GM12875 (cell line): ENCODE data around the gene A1CF.
"Not testable (repeated sequence)": the region's sequence is repeated elsewhere in the genome, so short reads cannot be mapped to it uniquely, and the experiment has no call there.

Experiments
- H3K4me3 ChIP-seq: one replicate; pipeline ENCODE4 v1.5.1; 2011; ENCODE audit warnings: low read depth, low read length, control low read depth
- TF ChIP-seq, protein P1 (sequence below): IDR thresholded peaks from 2 replicates; pipeline ENCODE4 v1.5.1; 2011; ENCODE audit warnings: low read depth, mild to moderate bottlenecking, control low read depth, inconsistent platforms, low read length, moderate library complexity, borderline replicate concordance; ENCODE audit not compliant: insufficient read depth

The A1CF gene

GRCh38 chr10:50918529-50918928, 33.1 kb upstream of the A1CF start:
- no peak overlapping the region for H3K4me3 ChIP-seq
- TF ChIP-seq, protein P1, sequence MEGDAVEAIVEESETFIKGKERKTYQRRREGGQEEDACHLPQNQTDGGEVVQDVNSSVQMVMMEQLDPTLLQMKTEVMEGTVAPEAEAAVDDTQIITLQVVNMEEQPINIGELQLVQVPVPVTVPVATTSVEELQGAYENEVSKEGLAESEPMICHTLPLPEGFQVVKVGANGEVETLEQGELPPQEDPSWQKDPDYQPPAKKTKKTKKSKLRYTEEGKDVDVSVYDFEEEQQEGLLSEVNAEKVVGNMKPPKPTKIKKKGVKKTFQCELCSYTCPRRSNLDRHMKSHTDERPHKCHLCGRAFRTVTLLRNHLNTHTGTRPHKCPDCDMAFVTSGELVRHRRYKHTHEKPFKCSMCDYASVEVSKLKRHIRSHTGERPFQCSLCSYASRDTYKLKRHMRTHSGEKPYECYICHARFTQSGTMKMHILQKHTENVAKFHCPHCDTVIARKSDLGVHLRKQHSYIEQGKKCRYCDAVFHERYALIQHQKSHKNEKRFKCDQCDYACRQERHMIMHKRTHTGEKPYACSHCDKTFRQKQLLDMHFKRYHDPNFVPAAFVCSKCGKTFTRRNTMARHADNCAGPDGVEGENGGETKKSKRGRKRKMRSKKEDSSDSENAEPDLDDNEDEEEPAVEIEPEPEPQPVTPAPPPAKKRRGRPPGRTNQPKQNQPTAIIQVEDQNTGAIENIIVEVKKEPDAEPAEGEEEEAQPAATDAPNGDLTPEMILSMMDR = no peak

DNA sequence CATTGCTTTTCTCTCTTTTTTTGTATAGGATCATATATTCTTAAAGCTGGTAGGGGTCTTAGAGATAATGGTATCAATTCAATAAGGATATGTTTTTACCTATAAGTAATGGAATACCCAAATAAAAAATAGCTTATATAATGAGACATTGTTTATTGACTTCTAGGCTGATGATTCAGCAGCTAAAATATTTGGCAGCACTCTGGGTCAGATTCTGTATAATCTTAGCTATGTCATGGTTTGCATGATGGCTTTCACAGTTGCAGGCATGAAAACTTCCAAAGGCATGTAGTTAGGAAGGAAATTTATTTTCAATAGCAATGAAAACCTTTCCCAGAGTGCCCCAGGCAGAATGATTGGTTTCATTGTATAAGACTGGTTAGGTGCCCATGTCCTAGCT, 32.1 kb upstream of the A1CF start:
- no peak overlapping the region for H3K4me3 ChIP-seq
- TF ChIP-seq, protein P1 = no peak

DNA sequence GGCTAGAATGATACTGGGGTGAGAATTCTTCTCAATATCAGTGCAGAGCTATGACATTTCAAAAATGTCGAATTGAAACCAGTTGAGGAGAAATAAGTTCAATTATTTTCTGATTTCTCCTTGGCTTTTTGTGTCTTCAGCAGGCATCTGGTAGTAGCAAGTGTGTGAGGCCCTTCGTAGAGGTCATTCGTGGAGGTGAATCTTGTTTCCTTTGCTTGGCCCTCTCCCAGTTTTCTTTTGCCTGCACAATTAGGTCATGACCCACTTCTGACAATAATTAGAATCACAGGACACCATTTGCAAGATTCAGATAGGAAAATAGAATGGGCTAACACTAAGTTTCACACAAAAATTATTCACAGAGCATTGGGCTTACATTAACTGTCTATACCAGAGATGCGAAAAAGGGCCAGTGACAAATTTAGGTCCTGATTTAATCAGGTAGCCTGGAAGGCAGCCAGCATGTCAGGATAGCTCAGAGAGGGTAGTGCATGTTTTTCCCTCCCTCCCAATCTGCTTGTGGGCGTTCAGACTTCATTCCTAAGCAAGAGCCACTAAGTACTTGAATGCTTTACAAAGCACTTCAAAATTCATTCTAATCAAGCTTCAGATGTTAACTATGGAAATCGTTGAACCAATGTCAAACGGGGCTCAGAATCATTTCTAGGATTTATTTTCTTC, 24.0 kb upstream of the A1CF start:
- no peak overlapping the region for H3K4me3 ChIP-seq
- TF ChIP-seq, protein P1 = no peak

GRCh38 chr10:50908366-50908765, 22.9 kb upstream of the A1CF start:
- TF ChIP-seq, protein P1 = no peak
- no peak overlapping the region for H3K4me3 ChIP-seq

GRCh38 chr10:50905797-50906196, 20.4 kb upstream of the A1CF start:
- not testable (repeated sequence) for H3K4me3 ChIP-seq

DNA sequence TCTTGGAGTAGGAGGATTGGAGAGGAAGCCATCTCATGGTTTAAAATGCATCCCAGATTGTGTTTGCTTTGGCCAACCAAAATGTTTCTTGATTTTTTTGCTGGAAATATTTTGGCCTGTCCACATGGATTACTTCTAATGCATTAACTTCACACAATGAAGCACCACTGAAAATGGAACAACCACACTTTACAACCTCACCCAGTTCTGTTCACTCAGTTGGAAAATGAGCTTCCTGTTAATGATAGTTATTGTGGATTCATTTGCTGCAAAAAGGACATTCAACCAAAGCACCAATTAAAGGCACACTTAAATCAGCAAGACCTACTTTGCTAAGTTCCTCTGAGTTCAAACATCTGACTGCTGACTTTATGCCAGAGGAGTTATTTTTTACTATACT, 11.3 kb upstream of the A1CF start:
- H3K4me3 ChIP-seq = no peak overlapping the region

DNA sequence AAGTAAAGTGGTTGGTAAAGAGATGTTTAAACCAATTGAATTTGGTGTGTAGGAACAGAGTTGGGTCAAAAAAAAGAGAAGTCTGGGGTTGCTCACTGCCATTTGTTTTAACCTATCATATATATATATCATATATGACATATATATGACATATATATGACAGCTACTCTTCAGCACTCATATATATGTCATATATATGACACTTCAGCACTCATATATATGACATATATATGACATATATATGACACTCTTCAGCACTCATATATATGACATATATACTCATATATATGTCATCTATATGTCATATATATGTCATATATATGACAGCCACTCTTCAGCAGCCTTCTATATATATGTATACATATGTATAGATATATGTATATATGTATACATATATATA, 8.9 kb upstream of the A1CF start:
- no peak overlapping the region for H3K4me3 ChIP-seq
- TF ChIP-seq, protein P1 = no peak

More for the DNA sequence above, 11.3 kb upstream of the A1CF start:
- TF ChIP-seq, protein P1 = no peak
